GM23338 (cell line): ENCODE data around the gene WDR87. TPM values are rescaled to one million over a fixed set of nuclear protein-coding genes. Genes with fewer than 3 reads are reported as not detected.
"Not testable (repeated sequence)": the region's sequence is repeated elsewhere in the genome, so short reads cannot be mapped to it uniquely, and the experiment has no call there.

ENCODE experiments used
- ATAC-seq: fragments of 200-7000 bp; cut with Tn5 transposase; 3 replicates; pipeline ENCODE4 v1.9.1; 2020
- DNase-seq: peaks from one replicate; pipeline ENCODE4 v3.0.0-alpha.2; 2015; ENCODE audit warnings: low spot score
- H2AFZ ChIP-seq: fragments of 200-600 bp; sonication (generic); 2 replicates; pipeline ENCODE4 v1.8.0; 2016; ENCODE audit warnings: antibody characterized with exemption, mild to moderate bottlenecking, moderate library complexity
- H3F3A ChIP-seq: fragments of 200-600 bp; sonication (generic); replicated peaks from 2 replicates; pipeline ENCODE4 v1.8.0; 2017; ENCODE audit warnings: antibody characterized with exemption, mixed run types, low read depth
- H3K27ac ChIP-seq: fragments of 200-600 bp; sonication (generic); 2 replicates; pipeline ENCODE4 v1.6.1; 2016; ENCODE audit warnings: low read depth
- H3K27me3 ChIP-seq: fragments of 200-600 bp; sonication (generic); 2 replicates; pipeline ENCODE4 v1.8.0; 2016; ENCODE audit warnings: mild to moderate bottlenecking, mixed run types, moderate library complexity; ENCODE audit not compliant: insufficient read depth
- H3K36me3 ChIP-seq: fragments of 200-600 bp; sonication (generic); 2 replicates; pipeline ENCODE4 v1.8.0; 2016; ENCODE audit warnings: mild to moderate bottlenecking; ENCODE audit not compliant: insufficient read depth
- H3K4me1 ChIP-seq: fragments of 200-600 bp; sonication (generic); 2 replicates; pipeline ENCODE4 v1.8.0; 2016; ENCODE audit warnings: mild to moderate bottlenecking, moderate library complexity; ENCODE audit not compliant: insufficient read depth
- H3K4me2 ChIP-seq: fragments of 200-600 bp; sonication (generic); 2 replicates; pipeline ENCODE4 v1.7.1; 2017; ENCODE audit warnings: mixed run types
- H3K4me3 ChIP-seq: fragments of 200-600 bp; sonication (generic); 2 replicates; pipeline ENCODE4 v1.6.1; 2016; ENCODE audit warnings: mixed run types
- H3K79me2 ChIP-seq: fragments of 200-600 bp; sonication (generic); replicated peaks from 2 replicates; pipeline ENCODE4 v1.8.0; 2017; ENCODE audit warnings: mild to moderate bottlenecking; ENCODE audit not compliant: insufficient read depth
- H3K9me2 ChIP-seq: fragments of 200-600 bp; sonication (generic); 2 replicates; pipeline ENCODE4 v1.8.0; 2017; ENCODE audit not compliant: insufficient read depth
- H4K20me1 ChIP-seq: fragments of 200-600 bp; sonication (generic); replicated peaks from 2 replicates; pipeline ENCODE4 v1.8.0; 2017; ENCODE audit warnings: mild to moderate bottlenecking; ENCODE audit not compliant: insufficient read depth
- H3K27ac Mint-ChIP-seq: 2 replicates; pipeline ENCODE4 v1.8.0; 2020; ENCODE audit warnings: inconsistent platforms, mild to moderate bottlenecking, moderate library complexity, mixed read lengths
- H3K27me3 Mint-ChIP-seq: 3 replicates; pipeline ENCODE4 v1.8.0; 2022; ENCODE audit warnings: low read depth, mild to moderate bottlenecking, moderate library complexity, mixed read lengths, inconsistent platforms; ENCODE audit not compliant: insufficient read depth, poor library complexity
- H3K36me3 Mint-ChIP-seq: 3 replicates; pipeline ENCODE4 v1.8.0; 2021; ENCODE audit warnings: low read depth, mild to moderate bottlenecking, inconsistent platforms, moderate library complexity, mixed read lengths
- H3K4me1 Mint-ChIP-seq: 3 replicates; pipeline ENCODE4 v1.8.0; 2020; ENCODE audit warnings: mild to moderate bottlenecking, inconsistent platforms, mixed read lengths
- H3K4me3 Mint-ChIP-seq: 3 replicates; pipeline ENCODE4 v1.8.0; 2021; ENCODE audit warnings: moderate library complexity, mild to moderate bottlenecking, inconsistent platforms, mixed read lengths
- H3K9me3 Mint-ChIP-seq: 3 replicates; pipeline ENCODE4 v1.8.0; 2020; ENCODE audit warnings: moderate library complexity, mild to moderate bottlenecking, inconsistent platforms, mixed read lengths
- CTCF ChIP-seq, 2 experiments: fragments of 200-600 bp in 1 of 2; sonication (generic) in 1 of 2; conservative IDR thresholded peaks; 2 replicates each; pipeline versions ENCODE4 v1.5.1 to v1.6.1; 2016 to 2017; ENCODE audit warnings: antibody characterized with exemption in 2 of 2, low read depth in 2 of 2, mild to moderate bottlenecking in 2 of 2, moderate library complexity in 1 of 2
- EZH2 ChIP-seq: fragments of 200-600 bp; sonication (generic); IDR thresholded peaks from one replicate; pipeline ENCODE4 v1.8.0; 2017; ENCODE audit warnings: antibody characterized with exemption, mild to moderate bottlenecking, low read depth; ENCODE audit not compliant: unreplicated experiment
- EZH2phosphoT487 ChIP-seq: fragments of 200-600 bp; sonication (generic); IDR thresholded peaks from one replicate; pipeline ENCODE4 v1.8.1; 2018; ENCODE audit warnings: antibody characterized with exemption; ENCODE audit not compliant: unreplicated experiment
- POLR2AphosphoS5 ChIP-seq: IDR thresholded peaks from 2 replicates; pipeline ENCODE4 v1.6.1; 2016; ENCODE audit warnings: antibody characterized with exemption, low read depth
- polyA plus RNA-seq: library from polyadenylated mRNA; unstranded; fragments of >200 nt; fragmentation: Nextera tagmentation; extraction: Ambion mirVana; gene quantifications from 2 replicates; pipeline ENCODE4 v1.2.1, GENCODE V29; 2016
- total RNA-seq: library from RNA; depleted of rRNA; stranded (reverse); fragments of >200 nt; shearing (Covaris generic); gene quantifications from 2 replicates; pipeline ENCODE4 v1.2.3, GENCODE V29; 2014
- TF ChIP-seq, protein P1 (sequence below): fragments of 250-450 bp; sonication (Bioruptor Pico); IDR thresholded peaks from 2 replicates; pipeline ENCODE4 v1.5.0; 2020; ENCODE audit warnings: mild to moderate bottlenecking, moderate library complexity

WDR87 gene
- total and polyA plus RNA-seq, 2 experiments from 2014 or later = 0.02 TPM; not detected in 1

- TF ChIP-seq, protein P1, sequence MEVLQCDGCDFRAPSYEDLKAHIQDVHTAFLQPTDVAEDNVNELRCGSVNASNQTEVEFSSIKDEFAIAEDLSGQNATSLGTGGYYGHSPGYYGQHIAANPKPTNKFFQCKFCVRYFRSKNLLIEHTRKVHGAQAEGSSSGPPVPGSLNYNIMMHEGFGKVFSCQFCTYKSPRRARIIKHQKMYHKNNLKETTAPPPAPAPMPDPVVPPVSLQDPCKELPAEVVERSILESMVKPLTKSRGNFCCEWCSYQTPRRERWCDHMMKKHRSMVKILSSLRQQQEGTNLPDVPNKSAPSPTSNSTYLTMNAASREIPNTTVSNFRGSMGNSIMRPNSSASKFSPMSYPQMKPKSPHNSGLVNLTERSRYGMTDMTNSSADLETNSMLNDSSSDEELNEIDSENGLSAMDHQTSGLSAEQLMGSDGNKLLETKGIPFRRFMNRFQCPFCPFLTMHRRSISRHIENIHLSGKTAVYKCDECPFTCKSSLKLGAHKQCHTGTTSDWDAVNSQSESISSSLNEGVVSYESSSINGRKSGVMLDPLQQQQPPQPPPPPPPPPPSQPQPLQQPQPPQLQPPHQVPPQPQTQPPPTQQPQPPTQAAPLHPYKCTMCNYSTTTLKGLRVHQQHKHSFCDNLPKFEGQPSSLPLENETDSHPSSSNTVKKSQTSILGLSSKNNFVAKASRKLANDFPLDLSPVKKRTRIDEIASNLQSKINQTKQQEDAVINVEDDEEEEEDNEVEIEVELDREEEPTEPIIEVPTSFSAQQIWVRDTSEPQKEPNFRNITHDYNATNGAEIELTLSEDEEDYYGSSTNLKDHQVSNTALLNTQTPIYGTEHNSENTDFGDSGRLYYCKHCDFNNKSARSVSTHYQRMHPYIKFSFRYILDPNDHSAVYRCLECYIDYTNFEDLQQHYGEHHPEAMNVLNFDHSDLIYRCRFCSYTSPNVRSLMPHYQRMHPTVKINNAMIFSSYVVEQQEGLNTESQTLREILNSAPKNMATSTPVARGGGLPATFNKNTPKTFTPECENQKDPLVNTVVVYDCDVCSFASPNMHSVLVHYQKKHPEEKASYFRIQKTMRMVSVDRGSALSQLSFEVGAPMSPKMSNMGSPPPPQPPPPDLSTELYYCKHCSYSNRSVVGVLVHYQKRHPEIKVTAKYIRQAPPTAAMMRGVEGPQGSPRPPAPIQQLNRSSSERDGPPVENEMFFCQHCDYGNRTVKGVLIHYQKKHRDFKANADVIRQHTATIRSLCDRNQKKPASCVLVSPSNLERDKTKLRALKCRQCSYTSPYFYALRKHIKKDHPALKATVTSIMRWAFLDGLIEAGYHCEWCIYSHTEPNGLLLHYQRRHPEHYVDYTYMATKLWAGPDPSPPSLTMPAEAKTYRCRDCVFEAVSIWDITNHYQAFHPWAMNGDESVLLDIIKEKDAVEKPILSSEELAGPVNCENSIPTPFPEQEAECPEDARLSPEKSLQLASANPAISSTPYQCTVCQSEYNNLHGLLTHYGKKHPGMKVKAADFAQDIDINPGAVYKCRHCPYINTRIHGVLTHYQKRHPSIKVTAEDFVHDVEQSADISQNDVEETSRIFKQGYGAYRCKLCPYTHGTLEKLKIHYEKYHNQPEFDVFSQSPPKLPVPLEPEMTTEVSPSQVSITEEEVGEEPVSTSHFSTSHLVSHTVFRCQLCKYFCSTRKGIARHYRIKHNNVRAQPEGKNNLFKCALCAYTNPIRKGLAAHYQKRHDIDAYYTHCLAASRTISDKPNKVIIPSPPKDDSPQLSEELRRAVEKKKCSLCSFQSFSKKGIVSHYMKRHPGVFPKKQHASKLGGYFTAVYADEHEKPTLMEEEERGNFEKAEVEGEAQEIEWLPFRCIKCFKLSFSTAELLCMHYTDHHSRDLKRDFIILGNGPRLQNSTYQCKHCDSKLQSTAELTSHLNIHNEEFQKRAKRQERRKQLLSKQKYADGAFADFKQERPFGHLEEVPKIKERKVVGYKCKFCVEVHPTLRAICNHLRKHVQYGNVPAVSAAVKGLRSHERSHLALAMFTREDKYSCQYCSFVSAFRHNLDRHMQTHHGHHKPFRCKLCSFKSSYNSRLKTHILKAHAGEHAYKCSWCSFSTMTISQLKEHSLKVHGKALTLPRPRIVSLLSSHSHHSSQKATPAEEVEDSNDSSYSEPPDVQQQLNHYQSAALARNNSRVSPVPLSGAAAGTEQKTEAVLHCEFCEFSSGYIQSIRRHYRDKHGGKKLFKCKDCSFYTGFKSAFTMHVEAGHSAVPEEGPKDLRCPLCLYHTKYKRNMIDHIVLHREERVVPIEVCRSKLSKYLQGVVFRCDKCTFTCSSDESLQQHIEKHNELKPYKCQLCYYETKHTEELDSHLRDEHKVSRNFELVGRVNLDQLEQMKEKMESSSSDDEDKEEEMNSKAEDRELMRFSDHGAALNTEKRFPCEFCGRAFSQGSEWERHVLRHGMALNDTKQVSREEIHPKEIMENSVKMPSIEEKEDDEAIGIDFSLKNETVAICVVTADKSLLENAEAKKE (CRISPR knock-in tag) = no peak
- no peak for TF ChIP-seq POLR2AphosphoS5
- no peak for TF ChIP-seq EZH2
- no peak for TF ChIP-seq CTCF (conservative IDR thresholded peaks at IDR 0.05; ENCODE audit: low read depth in 2 of 2)
- TF ChIP-seq EZH2phosphoT487 = no peak
These were observed 38.6 kb downstream of the WDR87 start (continued) for GRCh38 chr19:37867831-37868230.

GRCh38 chr19:37865930-37866329 lies 40.5 kb downstream of the WDR87 start:
- H3K27me3 ChIP-seq, H4K20me1 ChIP-seq, H3F3A ChIP-seq, H3K27me3 Mint-ChIP-seq, ATAC-seq, H3K9me2 ChIP-seq, H3K79me2 ChIP-seq, H3K27ac Mint-ChIP-seq, H3K36me3 ChIP-seq, H3K4me3 ChIP-seq, H3K4me3 Mint-ChIP-seq: not testable (repeated sequence)
- peaks cover 29% of the 10 kb centered on the region for H3K9me3 Mint-ChIP-seq
- peaks cover 14% of the 10 kb centered on the region for H3K36me3 Mint-ChIP-seq
- H3K27ac ChIP-seq = peak overlapping the region; percentile 93
- H3K4me2 ChIP-seq = peak overlapping the region; percentile 65
- peaks cover 20% of the 10 kb centered on the region for H3K4me1 ChIP-seq
- peak; percentile 26 for DNase-seq
- peaks cover 18% of the 10 kb centered on the region for H3K4me1 Mint-ChIP-seq
- peak overlapping the region; percentile 91 for H2AFZ ChIP-seq
